Psoas muscle (tissue), 8 donors: ENCODE measurements around the gene MVD. TPM values are rescaled to one million over a fixed set of nuclear protein-coding genes. Genes with fewer than 3 reads are reported as not detected.

Experiments
- ATAC-seq, 4 donors: fragments of 200-7000 bp; cut with Tn5 transposase; one replicate each; pipeline ENCODE4 v1.9.1; 2020; ENCODE audit warnings: moderate library complexity in 3 of 4, mild to moderate bottlenecking in 2 of 4
- DNase-seq, 2 donors: peaks; one replicate each; pipeline ENCODE4 v3.0.0-alpha.2; 2020
- H3K27ac ChIP-seq: fragments of 200-600 bp; one replicate; pipeline ENCODE4 v1.8.0; 2022
- H3K27me3 ChIP-seq, 3 donors: fragments of 200-600 bp in 1 of 3; one replicate each; pipeline versions ENCODE4 v1.6.1 to v1.8.0; 2013 to 2022; ENCODE audit warnings: low read length in 2 of 3, mild to moderate bottlenecking in 2 of 3, moderate library complexity in 1 of 3; ENCODE audit not compliant: insufficient read depth in 3 of 3
- H3K36me3 ChIP-seq, 2 donors: fragments of 200-600 bp in 1 of 2; one replicate each; pipeline versions ENCODE4 v1.6.1 to v1.8.0; 2013 to 2022; ENCODE audit warnings: low read depth in 1 of 2, mild to moderate bottlenecking in 1 of 2, moderate library complexity in 1 of 2; ENCODE audit not compliant: insufficient read depth in 1 of 2
- H3K4me1 ChIP-seq: fragments of 200-600 bp; one replicate; pipeline ENCODE4 v1.8.0; 2022
- H3K4me3 ChIP-seq: fragments of 200-600 bp; one replicate; pipeline ENCODE4 v1.8.0; 2022; ENCODE audit warnings: mild to moderate bottlenecking
- H3K9me3 ChIP-seq: fragments of 200-600 bp; one replicate; pipeline ENCODE4 v1.8.0; 2022
- WGBS, 3 donors: extraction: QIAGEN DNeasy Blood & Tissue Kit; methylation state at CpG; one replicate each; pipeline versions ENCODE4 v1.1.6 to v1.1.7; 2013; 5-methylcytosine and 5-hydroxymethylcytosine counted together
- intact Hi-C, 2 donors: fragments of 100-400 bp; cut with DNase I; formaldehyde crosslinking; loops; one replicate each; pipeline versions ENCODE4 v1.11.0 to v1.14.2; 2022
- polyA plus RNA-seq, 3 donors: library from polyadenylated mRNA; stranded (reverse); fragments of 200-250 nt; gene quantifications; one replicate each; pipeline ENCODE4 v1.2.3, GENCODE V29; 2013
- total RNA-seq, 4 donors: library from RNA; stranded (reverse); fragmentation: NEBNext Ultra II Directional in 2 of 4; extraction: Animal tissue kit (Norgen Biotek cat#: 25700) in 2 of 4; gene quantifications; one replicate each; pipeline versions ENCODE4 v1.2.1 to v1.2.4, GENCODE V29; 2021 to 2023
- TF ChIP-seq, protein P1 (sequence below): fragments of 200-600 bp; IDR thresholded peaks from one replicate; pipeline ENCODE4 v1.8.0; 2022; ENCODE audit warnings: antibody characterized with exemption
- donor health status: healthy with polysubstance abuse.
- donor health status: DM: no; HTN: no; CAD: no; lungs with moderate emphysema.
- donor health status: Bipolar disorder and iron deficiency.
- donor health status: healthy.
- donor health status: DM: yes; HTN: yes; CAD: no.
- donor health status: DM: no; HTN: no; CAD: no.
- donor health status: DM: no; HTN: no; CAD: no.
- donor health status: DM: yes; HTN: yes; CAD: no.

Gene MVD
- total and polyA plus RNA-seq, 7 donors = 11.7 to 26.8 (median 15.9) TPM

- peaks cover 17% of the 10 kb centered on the region for H3K4me1 ChIP-seq
- peaks cover 0 to 7% of the 10 kb centered on the region in 2 donors for H3K36me3 ChIP-seq
- WGBS, 3 donors = 82 to 93% (median 87%) methylated on average over 3 of the region's 3 CpGs
- H3K27me3 ChIP-seq = no peaks in the 10 kb centered on the region
- DNase-seq (no peak), ATAC-seq (no peak)
- no peak overlapping the region for H3K4me3 ChIP-seq
- H3K27ac ChIP-seq = peak overlapping the region; percentile 21
- TF ChIP-seq, protein P1, sequence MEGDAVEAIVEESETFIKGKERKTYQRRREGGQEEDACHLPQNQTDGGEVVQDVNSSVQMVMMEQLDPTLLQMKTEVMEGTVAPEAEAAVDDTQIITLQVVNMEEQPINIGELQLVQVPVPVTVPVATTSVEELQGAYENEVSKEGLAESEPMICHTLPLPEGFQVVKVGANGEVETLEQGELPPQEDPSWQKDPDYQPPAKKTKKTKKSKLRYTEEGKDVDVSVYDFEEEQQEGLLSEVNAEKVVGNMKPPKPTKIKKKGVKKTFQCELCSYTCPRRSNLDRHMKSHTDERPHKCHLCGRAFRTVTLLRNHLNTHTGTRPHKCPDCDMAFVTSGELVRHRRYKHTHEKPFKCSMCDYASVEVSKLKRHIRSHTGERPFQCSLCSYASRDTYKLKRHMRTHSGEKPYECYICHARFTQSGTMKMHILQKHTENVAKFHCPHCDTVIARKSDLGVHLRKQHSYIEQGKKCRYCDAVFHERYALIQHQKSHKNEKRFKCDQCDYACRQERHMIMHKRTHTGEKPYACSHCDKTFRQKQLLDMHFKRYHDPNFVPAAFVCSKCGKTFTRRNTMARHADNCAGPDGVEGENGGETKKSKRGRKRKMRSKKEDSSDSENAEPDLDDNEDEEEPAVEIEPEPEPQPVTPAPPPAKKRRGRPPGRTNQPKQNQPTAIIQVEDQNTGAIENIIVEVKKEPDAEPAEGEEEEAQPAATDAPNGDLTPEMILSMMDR = no peak
- intact Hi-C loops = no loop called here
- no peaks in the 10 kb centered on the region for H3K9me3 ChIP-seq
Measured at GRCh38 chr16:88665570-88665969, 2.7 kb upstream of the MVD start.

- TF ChIP-seq, protein P1 = no peak
- Histone ChIP-seq H3K27ac (peak overlapping the region; percentile 21), H3K36me3 (peaks cover 0 to 7% of the 10 kb centered on the region in 2 donors), H3K4me3 (no peak overlapping the region), H3K9me3 (no peaks in the 10 kb centered on the region), H3K27me3 (no peaks in the 10 kb centered on the region), H3K4me1 (peaks cover 17% of the 10 kb centered on the region)
- no peak for DNase-seq
- intact Hi-C loops = no loop called here
- no peak for ATAC-seq
- WGBS, 3 donors = 36 to 48% (median 40%) methylated on average over 4 of the region's 4 CpGs
Measured at GRCh38 chr16:88665148-88665547, 2.3 kb upstream of the MVD start.

DNA sequence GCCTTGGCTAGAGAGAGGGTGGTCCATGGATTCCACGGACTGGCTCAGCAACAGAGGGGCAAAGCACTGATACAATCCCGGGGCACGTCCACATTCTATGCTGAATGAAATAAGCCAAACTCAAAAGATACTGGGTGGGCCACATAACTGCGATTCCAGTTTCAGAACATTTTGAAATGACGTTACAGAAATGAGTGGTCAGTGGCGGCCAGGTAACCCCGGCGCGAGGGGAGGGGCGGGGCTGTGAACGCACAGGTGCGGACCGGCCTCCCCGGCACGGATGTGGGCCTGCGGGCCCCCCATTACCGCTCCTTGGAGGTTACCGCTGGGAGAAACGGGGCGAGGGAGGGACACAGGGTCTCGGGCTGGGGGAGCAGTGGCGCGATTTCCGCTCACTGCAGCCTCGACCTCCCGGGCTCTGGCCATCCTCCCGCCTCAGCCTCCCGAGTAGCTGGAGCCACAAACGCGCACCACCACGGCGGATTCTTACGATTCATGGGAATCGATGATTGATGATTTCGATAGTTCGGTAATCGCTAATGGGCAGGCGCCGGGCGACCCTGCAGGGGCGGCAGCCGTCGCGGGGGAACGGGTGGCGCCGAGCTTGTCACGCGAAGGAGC lies 559 bp downstream of the MVD start:
- intact Hi-C loops = loop anchor here in 1 of 2 donors (5.0 kb wide), 1 partner anchor 45 kb away; the partner anchor contains the start of genes CTU2 and RNF166
- peak overlapping the region; percentile 92 for H3K27ac ChIP-seq
- WGBS, 3 donors = 1 to 2% (median 2%) methylated on average over 29 to 49 of the region's 49 CpGs
- H3K4me3 ChIP-seq = peak overlapping the region; percentile 100
- no peaks in the 10 kb centered on the region for H3K27me3 ChIP-seq
- peak in 1 of 2 donors; percentile 21 for DNase-seq
- peaks cover 17% of the 10 kb centered on the region for H3K4me1 ChIP-seq
- H3K36me3 ChIP-seq = peaks cover 0 to 5% of the 10 kb centered on the region in 2 donors
- no peaks in the 10 kb centered on the region for H3K9me3 ChIP-seq
- TF ChIP-seq, protein P1 = no peak
- no peak for ATAC-seq

- peaks cover 17% of the 10 kb centered on the region for H3K4me1 ChIP-seq
- H3K27ac ChIP-seq = no peak overlapping the region
- peaks cover 0 to 5% of the 10 kb centered on the region in 2 donors for H3K36me3 ChIP-seq
- WGBS, 3 donors = 74 to 83% (median 74%) methylated on average over 10 of the region's 10 CpGs
- ATAC-seq (no peak), DNase-seq (no peak)
- H3K9me3 ChIP-seq = no peaks in the 10 kb centered on the region
- intact Hi-C loops = loop anchor here in 1 of 2 donors (5.0 kb wide), 1 partner anchor 46 kb away; the partner anchor contains the start of genes CTU2 and RNF166
- no peak overlapping the region for H3K4me3 ChIP-seq
- no peaks in the 10 kb centered on the region for H3K27me3 ChIP-seq
- TF ChIP-seq, protein P1 = no peak
Measured at GRCh38 chr16:88661468-88661867, 1.4 kb downstream of the MVD start.

GRCh38 chr16:88659160-88659559 lies 3.7 kb downstream of the MVD start:
- ATAC-seq = no peak
- Histone ChIP-seq H3K27ac (no peak overlapping the region), H3K4me1 (peaks cover 6% of the 10 kb centered on the region), H3K4me3 (no peak overlapping the region), H3K27me3 (no peaks in the 10 kb centered on the region), H3K36me3 (peaks cover 0 to 20% of the 10 kb centered on the region in 2 donors), H3K9me3 (no peaks in the 10 kb centered on the region)
- TF ChIP-seq, protein P1 = no peak
- intact Hi-C loops = no loop called here
- WGBS, 3 donors = 91 to 94% (median 92%) methylated on average over 25 of the region's 25 CpGs
- no peak for DNase-seq
